ENCODE measurements around the gene STPG3.

The STPG3 gene

DNA sequence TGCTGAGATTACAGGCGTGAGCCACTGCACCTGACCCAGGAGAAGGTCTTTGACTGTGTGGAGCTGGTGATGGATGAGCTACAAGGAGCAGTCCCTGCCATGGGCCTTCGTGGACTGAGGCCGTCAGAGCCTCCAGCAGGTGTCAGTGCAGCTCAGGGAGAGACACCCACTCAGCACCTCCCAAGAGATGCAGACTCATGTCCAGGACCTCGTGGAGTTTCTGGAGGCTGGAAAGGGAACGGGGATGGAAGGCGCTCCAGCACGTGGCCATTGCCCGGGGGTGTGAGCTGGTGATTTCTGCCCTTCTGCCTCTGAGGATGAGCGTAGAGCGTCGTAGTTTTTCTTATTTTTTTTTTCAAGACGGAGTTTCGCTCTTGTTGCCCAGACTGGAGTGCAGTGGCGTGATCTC is 35.9 kb downstream of the STPG3 start:
- Histone ChIP-seq H3K4me1 (ENCODE audit: insufficient read depth, insufficient read length) (no peaks in the 10 kb centered on the region), H3K36me3 (ENCODE audit: insufficient read depth, insufficient read length, low read length) (peaks cover 9% of the 10 kb centered on the region), H3K27me3 (ENCODE audit: insufficient read depth, insufficient read length) (no peaks in the 10 kb centered on the region), H3K4me3 (ENCODE audit: insufficient read length, low read depth) (no peak overlapping the region), H3K9me3 (ENCODE audit: insufficient read depth, low read length) (peaks cover 10% of the 10 kb centered on the region; the same call in 1 of the 2 replicates), H3K9ac (ENCODE audit: insufficient read length, low read depth) (no peak overlapping the region)
- DNase-seq (ENCODE audit: low read depth, low spot score) = no peak
- no peak for TF ChIP-seq SUZ12 (IDR thresholded peaks at IDR 0.05; ENCODE audit: extremely low read depth, insufficient read depth, insufficient read length)
- no peak for TF ChIP-seq ZNF274 (IDR thresholded peaks at IDR 0.05; ENCODE audit: low read depth, low read length)
- no peak for TF ChIP-seq YY1 (IDR thresholded peaks at IDR 0.05; ENCODE audit: insufficient read depth, insufficient read length)

DNA sequence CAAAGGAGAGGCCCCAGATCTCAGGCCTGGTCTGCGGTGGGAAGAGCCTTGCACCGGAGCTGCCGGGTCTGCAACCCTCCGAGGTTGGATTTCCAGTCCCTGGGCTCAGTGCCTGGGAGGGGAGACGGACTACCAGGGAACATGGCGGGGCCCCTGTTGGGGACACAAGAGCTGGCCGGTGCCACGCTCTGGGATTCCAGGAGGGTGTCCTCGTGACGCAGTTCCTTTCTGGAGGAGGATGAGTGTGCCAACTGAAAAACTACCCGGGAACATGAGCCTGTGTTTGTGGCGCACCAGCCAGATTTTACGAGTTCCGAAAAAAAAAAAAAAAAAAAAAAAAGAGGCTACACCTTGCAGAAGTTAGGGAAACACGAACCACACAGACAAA is 42.0 kb downstream of the STPG3 start:
- peaks cover 18% of the 10 kb centered on the region for H3K27me3 ChIP-seq (ENCODE audit: insufficient read depth, insufficient read length)
- peaks cover 17% of the 10 kb centered on the region for H3K4me1 ChIP-seq (ENCODE audit: insufficient read depth, insufficient read length)
- peak overlapping the region; percentile 42 for H3K9ac ChIP-seq (ENCODE audit: insufficient read length, low read depth)
- H3K9me3 ChIP-seq (ENCODE audit: insufficient read depth, low read length) = peaks cover 5% of the 10 kb centered on the region; the same call in 1 of the 2 replicates
- no peak overlapping the region for H3K4me3 ChIP-seq (ENCODE audit: insufficient read length, low read depth)
- TF ChIP-seq SUZ12 (IDR thresholded peaks at IDR 0.05; ENCODE audit: extremely low read depth, insufficient read depth, insufficient read length) = no peak
- no peak for TF ChIP-seq YY1 (IDR thresholded peaks at IDR 0.05; ENCODE audit: insufficient read depth, insufficient read length)
- TF ChIP-seq ZNF274 (IDR thresholded peaks at IDR 0.05; ENCODE audit: low read depth, low read length) = no peak
- peaks cover under 1% of the 10 kb centered on the region for H3K36me3 ChIP-seq (ENCODE audit: insufficient read depth, insufficient read length, low read length)
- DNase-seq (ENCODE audit: low read depth, low spot score) = no peak

- H3K27me3 ChIP-seq (ENCODE audit: insufficient read depth, insufficient read length) = peaks cover 18% of the 10 kb centered on the region
- TF ChIP-seq SUZ12 (IDR thresholded peaks at IDR 0.05; ENCODE audit: extremely low read depth, insufficient read depth, insufficient read length) = no peak
- no peak for TF ChIP-seq ZNF274 (IDR thresholded peaks at IDR 0.05; ENCODE audit: low read depth, low read length)
- no peak for TF ChIP-seq YY1 (IDR thresholded peaks at IDR 0.05; ENCODE audit: insufficient read depth, insufficient read length)
- H3K4me3 ChIP-seq (ENCODE audit: insufficient read length, low read depth) = no peak overlapping the region
- peaks cover 22% of the 10 kb centered on the region for H3K4me1 ChIP-seq (ENCODE audit: insufficient read depth, insufficient read length)
- H3K9ac ChIP-seq (ENCODE audit: insufficient read length, low read depth) = no peak overlapping the region
- no peak for DNase-seq (ENCODE audit: low read depth, low spot score)
- peaks cover 5% of the 10 kb centered on the region; the same call in 1 of the 2 replicates for H3K9me3 ChIP-seq (ENCODE audit: insufficient read depth, low read length)
- H3K36me3 ChIP-seq (ENCODE audit: insufficient read depth, insufficient read length, low read length) = peaks cover 5% of the 10 kb centered on the region
Measured at GRCh38 chr9:137293482-137294090, 42.5 kb downstream of the STPG3 start.

DNA sequence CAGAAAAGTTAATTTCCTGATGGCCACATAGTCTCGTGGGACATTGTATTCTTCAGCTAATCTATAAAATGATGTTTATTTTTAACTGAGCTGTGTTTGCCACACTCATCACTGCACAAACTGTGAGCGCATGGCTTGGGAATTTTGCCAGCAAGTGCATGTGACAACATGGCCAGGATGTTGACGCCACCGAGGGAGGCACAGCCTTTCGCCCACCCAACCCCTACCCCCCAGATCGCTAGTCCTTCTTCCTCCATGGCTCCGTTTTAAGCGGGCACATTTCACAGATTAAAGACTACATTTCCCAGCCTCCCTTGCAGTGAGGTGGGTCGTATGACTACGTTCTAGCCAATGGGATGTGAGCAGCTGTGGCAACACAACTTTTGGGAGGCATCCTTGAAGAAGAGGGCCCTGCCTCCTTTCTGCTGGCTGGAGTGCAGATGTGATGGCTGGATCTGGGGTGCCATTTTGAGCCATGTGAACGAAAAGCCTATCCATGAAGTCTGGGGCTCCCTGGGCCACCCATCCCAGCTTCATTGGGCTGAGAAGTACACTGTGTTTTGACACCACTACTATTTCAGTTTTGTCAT is 43.1 kb downstream of the STPG3 start:
- peaks cover 25% of the 10 kb centered on the region for H3K4me1 ChIP-seq (ENCODE audit: insufficient read depth, insufficient read length)

GRCh38 chr9:137294681-137295237 is 43.7 kb downstream of the STPG3 start:
- Histone ChIP-seq H3K4me1 (ENCODE audit: insufficient read depth, insufficient read length) (peaks cover 25% of the 10 kb centered on the region), H3K9ac (ENCODE audit: insufficient read length, low read depth) (peak overlapping the region; percentile 66), H3K36me3 (ENCODE audit: insufficient read depth, insufficient read length, low read length) (peaks cover 7% of the 10 kb centered on the region), H3K4me3 (ENCODE audit: insufficient read length, low read depth) (peak overlapping the region; percentile 39), H3K27me3 (ENCODE audit: insufficient read depth, insufficient read length) (peaks cover 18% of the 10 kb centered on the region), H3K9me3 (ENCODE audit: insufficient read depth, low read length) (peaks cover 5% of the 10 kb centered on the region; the same call in 1 of the 2 replicates)
- TF ChIP-seq ZNF274 (IDR thresholded peaks at IDR 0.05; ENCODE audit: low read depth, low read length) = no peak
- TF ChIP-seq YY1 (IDR thresholded peaks at IDR 0.05; ENCODE audit: insufficient read depth, insufficient read length) = no peak
- TF ChIP-seq SUZ12 (IDR thresholded peaks at IDR 0.05; ENCODE audit: extremely low read depth, insufficient read depth, insufficient read length) = no peak
- no peak for DNase-seq (ENCODE audit: low read depth, low spot score)

More for the DNA sequence above, 43.1 kb downstream of the STPG3 start:
- TF ChIP-seq SUZ12 (IDR thresholded peaks at IDR 0.05; ENCODE audit: extremely low read depth, insufficient read depth, insufficient read length) (no peak), YY1 (IDR thresholded peaks at IDR 0.05; ENCODE audit: insufficient read depth, insufficient read length) (no peak), ZNF274 (IDR thresholded peaks at IDR 0.05; ENCODE audit: low read depth, low read length) (no peak)
- no peak for DNase-seq (ENCODE audit: low read depth, low spot score)
- no peak overlapping the region for H3K4me3 ChIP-seq (ENCODE audit: insufficient read length, low read depth)
- peaks cover 7% of the 10 kb centered on the region for H3K36me3 ChIP-seq (ENCODE audit: insufficient read depth, insufficient read length, low read length)
- H3K9ac ChIP-seq (ENCODE audit: insufficient read length, low read depth) = no peak overlapping the region
- peaks cover 5% of the 10 kb centered on the region; the same call in 1 of the 2 replicates for H3K9me3 ChIP-seq (ENCODE audit: insufficient read depth, low read length)
- H3K27me3 ChIP-seq (ENCODE audit: insufficient read depth, insufficient read length) = peaks cover 18% of the 10 kb centered on the region

DNA sequence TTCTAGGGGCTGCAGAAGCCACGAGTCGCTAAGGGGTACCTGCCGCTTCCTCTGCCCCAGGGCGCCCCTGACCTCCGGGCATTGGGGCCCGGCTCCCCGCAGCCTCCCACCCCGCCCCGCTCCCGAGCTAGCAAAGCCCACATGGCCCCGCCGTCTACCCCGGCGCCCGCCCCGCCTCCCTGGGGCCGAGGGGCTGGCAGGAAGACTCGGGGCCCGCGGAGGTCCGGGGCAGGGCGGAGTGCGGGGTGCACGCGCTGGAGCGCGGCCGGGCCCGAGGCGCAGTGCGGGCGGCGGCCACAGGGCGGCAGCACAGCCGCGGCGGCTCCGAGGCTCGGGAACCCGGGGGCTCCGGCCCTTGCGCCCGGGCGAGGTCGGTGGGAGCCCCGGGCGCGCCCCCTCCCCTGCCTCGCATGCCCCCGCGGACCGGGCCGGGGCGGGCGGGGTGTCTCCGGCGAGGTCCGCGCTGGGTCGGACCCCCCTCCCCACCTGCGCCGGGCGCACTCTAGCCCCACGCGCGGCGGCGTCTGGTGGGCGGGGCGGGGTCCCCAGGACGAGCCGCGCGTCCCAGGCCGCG is 44.2 kb downstream of the STPG3 start:
- Histone ChIP-seq H3K36me3 (ENCODE audit: insufficient read depth, insufficient read length, low read length) (peaks cover 7% of the 10 kb centered on the region), H3K4me3 (ENCODE audit: insufficient read length, low read depth) (peak overlapping the region; percentile 39), H3K9ac (ENCODE audit: insufficient read length, low read depth) (peak overlapping the region; percentile 66), H3K4me1 (ENCODE audit: insufficient read depth, insufficient read length) (peaks cover 25% of the 10 kb centered on the region), H3K9me3 (ENCODE audit: insufficient read depth, low read length) (peaks cover 5% of the 10 kb centered on the region; the same call in 1 of the 2 replicates), H3K27me3 (ENCODE audit: insufficient read depth, insufficient read length) (peaks cover 18% of the 10 kb centered on the region)
- TF ChIP-seq SUZ12 (IDR thresholded peaks at IDR 0.05; ENCODE audit: extremely low read depth, insufficient read depth, insufficient read length) = no peak
- no peak for TF ChIP-seq ZNF274 (IDR thresholded peaks at IDR 0.05; ENCODE audit: low read depth, low read length)
- no peak for DNase-seq (ENCODE audit: low read depth, low spot score)
